Epithelial cell of esophagus (primary cell): ENCODE data around the gene CDKN1A.

Experiments used
- DNase-seq: peaks from one replicate; pipeline ENCODE4 v3.0.0; 2010; ENCODE audit warnings: low read depth
- H3K4me3 ChIP-seq: 2 replicates; pipeline ENCODE4 v1.5.1; 2011; ENCODE audit warnings: mild to moderate bottlenecking, low read length, control low read depth
- CTCF ChIP-seq: IDR thresholded peaks from 2 replicates; pipeline ENCODE4 v1.5.1; 2011; ENCODE audit warnings: low read depth, mild to moderate bottlenecking, low read length, control low read depth, inconsistent platforms; ENCODE audit not compliant: insufficient read depth; ENCODE audit errors: missing control alignments

Gene CDKN1A

GRCh38 chr6:36691612-36692011, 13.1 kb downstream of the CDKN1A start:
- no peak for TF ChIP-seq CTCF
- no peak overlapping the region for H3K4me3 ChIP-seq
- DNase-seq = no peak

GRCh38 chr6:36692220-36692619, 13.7 kb downstream of the CDKN1A start:
- no peak for TF ChIP-seq CTCF
- no peak for DNase-seq
- H3K4me3 ChIP-seq = no peak overlapping the region

- no peak for DNase-seq
- no peak overlapping the region for H3K4me3 ChIP-seq
- TF ChIP-seq CTCF = no peak
These were observed 14.6 kb downstream of the CDKN1A start for GRCh38 chr6:36692861-36693702.

- no peak for DNase-seq
- TF ChIP-seq CTCF = no peak
- no peak overlapping the region for H3K4me3 ChIP-seq
These were observed 16.1 kb downstream of the CDKN1A start for GRCh38 chr6:36694616-36695015.

GRCh38 chr6:36695414-36695813, 16.9 kb downstream of the CDKN1A start:
- DNase-seq = no peak
- no peak overlapping the region for H3K4me3 ChIP-seq
- no peak for TF ChIP-seq CTCF

GRCh38 chr6:36697481-36697903, 19.0 kb downstream of the CDKN1A start, which contains the start of gene RAB44:
TSS of gene RAB44 (plus strand) at chr6:36697826. CDS start at chr6:36704236, 6,410 bp downstream.
- H3K4me3 ChIP-seq = no peak within 1 kb of the TSS
- DNase-seq = no peak
- TF ChIP-seq CTCF = no peak

- DNase-seq = no peak
- no peak for TF ChIP-seq CTCF
- H3K4me3 ChIP-seq = no peak overlapping the region
These were observed 19.7 kb downstream of the CDKN1A start for GRCh38 chr6:36698196-36698595.
